NCI-H82 treated with DMSO at 0.1 percent for 48 hours (cell line): ENCODE data around the gene MROH2A.

Source experiments
- DNase-seq: peaks from one replicate; lab custom pipeline; 2025; ENCODE audit not compliant: unreplicated experiment; lab: John Stamatoyannopoulos, UW

The MROH2A gene

DNA sequence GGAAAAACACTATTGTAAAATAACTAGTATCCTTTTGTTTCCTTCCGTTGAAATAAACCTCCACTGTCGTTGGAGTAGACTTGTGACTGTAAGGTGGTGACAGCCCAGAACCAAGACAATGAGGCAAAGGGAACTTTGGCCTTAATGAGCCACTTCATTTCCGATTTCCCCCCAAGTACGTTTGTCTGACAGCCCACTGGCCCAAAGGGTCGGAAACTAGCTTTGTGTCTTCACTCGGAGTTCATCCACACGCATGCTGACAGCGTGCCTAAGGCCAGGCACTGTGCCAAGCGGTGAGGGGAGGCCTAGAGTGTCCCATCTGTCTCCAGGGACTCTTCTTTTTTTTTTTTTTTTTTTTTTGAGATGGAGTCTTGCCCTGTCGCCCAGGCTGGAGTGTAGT lies 55.2 kb downstream of the MROH2A start:
- peak; percentile 10 for DNase-seq

DNA sequence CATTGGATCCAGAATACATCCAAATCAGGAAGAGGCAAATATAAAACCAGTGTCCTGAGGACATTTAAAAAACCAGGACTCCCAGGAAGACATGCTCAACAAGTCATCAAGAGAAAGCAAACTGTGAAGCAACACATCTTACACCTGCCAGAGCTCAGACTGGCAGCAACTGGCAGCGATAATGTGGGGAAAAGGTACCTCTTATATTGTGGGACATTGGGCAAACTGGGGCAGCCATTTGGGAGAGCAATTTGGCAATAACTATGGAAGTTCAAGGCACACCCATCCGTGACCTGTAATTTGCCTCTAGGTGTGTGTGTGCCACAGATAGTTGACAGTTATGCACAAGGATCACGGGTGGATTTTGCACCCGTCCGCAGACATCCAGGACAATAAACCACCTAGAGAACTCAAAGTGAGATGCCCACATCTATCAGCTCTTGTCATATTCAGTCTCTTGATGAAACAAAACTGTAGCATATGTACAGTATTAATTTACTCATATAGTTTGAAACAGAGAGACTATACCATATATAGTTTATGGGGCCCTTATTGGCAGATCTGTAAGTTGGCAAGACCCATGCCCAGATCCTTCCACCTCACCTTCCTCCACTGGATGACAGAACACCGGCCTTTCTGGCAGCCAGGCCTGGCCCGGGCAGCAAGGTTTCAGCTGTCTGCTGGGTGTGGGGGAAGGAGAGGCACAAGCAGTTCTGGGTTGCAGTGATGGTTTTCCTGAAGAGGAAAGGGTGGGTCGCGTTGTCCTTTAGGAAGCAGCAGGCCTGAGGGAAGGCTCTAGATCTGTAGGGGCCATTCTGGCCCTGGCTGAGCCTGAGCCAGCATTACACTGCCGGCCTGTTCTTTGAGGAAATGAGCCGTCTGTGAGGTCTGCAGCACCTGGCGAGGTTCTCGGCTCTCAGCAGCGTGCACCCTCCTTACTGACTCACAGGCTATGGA lies 57.4 kb downstream of the MROH2A start:
- DNase-seq, result no peak

DNA sequence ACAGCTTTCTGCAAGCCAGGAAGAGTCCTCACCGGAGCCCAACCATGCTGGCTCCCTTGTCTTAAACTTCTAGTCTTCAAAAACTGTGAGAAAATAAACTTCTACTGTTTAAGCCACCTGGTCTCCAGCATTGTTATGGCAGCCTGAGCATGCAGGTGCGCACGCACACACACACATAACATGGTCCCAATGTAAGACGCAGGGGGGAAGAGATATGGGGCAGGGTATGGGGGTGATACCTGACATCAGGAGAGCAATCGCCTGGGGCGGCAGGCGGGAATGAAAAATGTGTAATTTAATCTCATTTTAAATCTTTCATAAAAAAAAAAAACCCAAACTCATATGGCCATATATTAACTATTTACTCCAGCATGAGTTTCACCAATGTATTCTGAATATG lies 58.2 kb downstream of the MROH2A start:
- DNase-seq, result no peak

DNA sequence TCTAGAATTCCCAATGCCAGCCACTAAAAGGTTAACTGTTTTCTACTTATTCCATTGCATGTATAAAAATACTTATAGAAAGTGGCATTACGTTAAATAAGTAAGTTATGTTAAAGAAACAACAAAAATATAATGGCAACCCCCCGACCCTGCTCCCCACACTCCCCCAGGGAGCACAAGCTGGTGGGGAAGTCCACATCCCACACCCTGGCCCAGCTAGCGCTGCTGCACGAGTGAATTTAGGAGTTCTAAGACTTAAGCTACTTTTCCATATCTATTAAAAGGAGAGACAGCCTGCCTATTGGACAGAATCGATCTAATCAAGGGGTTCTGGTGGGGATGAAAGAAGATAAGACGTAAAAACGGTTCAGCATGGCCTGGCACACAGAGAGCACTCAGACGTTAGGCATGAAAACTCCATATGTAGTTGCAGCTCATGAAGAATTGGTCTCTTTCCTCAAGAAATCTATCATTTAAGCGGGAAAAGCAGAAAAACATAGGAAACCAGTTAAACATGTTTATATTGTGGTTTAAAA lies 59.6 kb downstream of the MROH2A start:
- DNase-seq, result no peak

DNA sequence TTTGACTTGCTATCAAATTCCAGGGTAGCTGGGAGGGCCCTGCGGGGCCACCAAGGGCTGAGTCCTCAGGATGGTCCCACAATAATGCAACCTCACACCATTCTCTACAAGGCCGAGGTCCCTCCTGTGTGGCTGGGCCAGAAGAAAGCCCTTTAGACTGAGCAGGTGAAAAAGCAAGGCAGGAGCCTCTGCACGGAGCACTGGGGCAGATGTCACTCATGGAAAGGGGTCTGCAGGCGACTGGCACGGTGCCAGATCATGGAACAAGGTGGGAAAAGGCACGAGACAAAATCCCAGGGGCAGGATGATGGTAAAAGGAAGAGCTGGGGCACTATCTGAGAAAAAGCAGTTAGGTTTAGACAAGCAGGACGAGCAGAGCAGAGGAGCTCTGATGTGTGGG lies 60.1 kb downstream of the MROH2A start:
- no peak for DNase-seq

GRCh38 chr2:233838726-233839446 lies 60.8 kb downstream of the MROH2A start:
- DNase-seq, result no peak

DNA sequence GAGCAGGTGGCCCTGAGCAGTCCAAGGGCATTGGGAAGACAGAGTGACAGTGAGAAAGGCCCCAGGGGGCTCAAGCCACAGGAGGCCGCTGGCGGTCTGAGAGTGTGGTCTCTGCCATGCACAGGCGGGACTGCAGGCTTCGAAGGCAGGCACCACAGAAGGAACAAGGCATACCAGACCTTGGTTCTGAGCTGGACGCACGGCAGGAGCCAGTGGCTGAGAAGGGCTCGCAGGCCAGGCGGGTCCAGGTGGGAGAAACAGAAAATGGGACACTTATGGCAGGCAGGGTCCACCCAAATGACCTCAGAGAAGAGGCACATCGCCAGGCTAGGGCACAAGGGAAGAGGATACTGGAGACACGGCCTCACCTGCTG lies 61.3 kb downstream of the MROH2A start:
- DNase-seq, result no peak

- DNase-seq, result no peak
These were observed 62.4 kb downstream of the MROH2A start for GRCh38 chr2:233840520-233840919.

DNA sequence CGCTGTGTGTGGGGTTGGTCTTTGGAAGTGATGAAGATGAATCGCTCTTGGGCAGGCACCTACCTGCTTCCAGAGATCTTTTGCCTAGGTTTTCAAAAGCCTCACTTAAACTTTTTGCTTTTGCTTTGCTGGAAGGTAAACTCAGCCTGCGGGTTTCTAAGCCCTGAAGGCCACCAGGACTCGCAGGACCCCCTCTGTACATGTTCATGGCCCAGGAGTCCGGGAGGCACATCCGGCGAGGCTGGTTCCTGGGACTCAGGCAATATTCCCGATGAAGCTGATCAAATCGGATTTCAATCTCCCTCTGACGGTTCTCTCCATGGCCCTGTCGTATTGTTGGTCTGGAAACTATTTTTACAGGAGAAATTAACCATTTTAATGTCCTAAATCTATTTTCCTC lies 63.1 kb downstream of the MROH2A start:
- no peak for DNase-seq

DNA sequence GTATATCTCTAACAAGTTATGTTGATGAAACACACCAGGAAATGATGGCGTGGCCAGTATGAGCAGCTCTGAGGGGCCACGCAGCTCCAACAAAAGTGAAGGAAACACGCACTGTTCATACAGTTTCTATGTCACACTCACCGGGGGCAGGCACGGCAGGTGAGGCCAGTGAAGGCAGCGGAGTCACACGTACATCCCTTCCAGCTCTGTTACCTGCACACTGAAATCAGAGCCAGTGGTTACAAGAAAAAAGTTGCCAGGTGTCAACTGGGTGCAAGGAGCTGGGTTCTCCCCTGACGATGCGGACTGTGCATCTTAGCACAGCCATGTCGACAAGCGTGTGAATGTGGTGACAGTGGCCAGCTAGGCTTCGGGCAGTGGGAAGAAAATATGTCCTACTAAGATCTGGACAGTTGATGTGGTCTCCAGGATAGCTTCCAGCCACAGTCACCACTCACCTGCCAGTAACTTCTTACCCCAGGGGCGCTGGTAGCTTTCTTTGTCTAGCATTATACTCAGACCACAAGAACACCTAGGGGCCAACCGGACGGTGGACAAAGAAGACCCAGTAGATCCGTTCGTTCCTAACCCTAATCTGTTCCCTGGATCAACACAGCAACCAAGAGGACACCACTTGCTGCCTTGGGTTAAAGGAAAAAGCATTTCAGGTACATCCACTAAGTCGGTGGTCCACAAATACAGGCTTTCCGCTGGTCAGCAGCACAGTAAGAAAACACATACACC lies 66.1 kb downstream of the MROH2A start:
- no peak for DNase-seq

DNA sequence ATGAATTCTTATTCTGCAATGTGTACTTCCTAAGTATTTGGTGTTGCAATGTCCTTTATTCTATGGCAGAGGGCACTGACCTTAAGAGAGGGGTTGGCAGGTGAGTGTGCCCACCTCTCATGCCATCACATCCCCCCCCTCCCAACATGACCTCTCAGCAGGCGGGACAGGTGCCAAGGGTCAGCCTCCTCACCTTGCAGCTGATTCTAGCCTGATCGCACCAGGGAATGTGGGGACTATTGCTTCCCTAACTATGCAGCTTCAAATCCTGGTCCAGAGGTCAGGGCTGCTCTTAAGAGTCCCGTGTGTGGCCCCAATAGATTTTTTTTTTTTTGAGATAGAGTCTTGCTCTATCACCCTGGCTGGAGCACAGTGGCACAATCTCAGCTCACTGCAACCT lies 66.7 kb downstream of the MROH2A start:
- DNase-seq, result no peak

DNA sequence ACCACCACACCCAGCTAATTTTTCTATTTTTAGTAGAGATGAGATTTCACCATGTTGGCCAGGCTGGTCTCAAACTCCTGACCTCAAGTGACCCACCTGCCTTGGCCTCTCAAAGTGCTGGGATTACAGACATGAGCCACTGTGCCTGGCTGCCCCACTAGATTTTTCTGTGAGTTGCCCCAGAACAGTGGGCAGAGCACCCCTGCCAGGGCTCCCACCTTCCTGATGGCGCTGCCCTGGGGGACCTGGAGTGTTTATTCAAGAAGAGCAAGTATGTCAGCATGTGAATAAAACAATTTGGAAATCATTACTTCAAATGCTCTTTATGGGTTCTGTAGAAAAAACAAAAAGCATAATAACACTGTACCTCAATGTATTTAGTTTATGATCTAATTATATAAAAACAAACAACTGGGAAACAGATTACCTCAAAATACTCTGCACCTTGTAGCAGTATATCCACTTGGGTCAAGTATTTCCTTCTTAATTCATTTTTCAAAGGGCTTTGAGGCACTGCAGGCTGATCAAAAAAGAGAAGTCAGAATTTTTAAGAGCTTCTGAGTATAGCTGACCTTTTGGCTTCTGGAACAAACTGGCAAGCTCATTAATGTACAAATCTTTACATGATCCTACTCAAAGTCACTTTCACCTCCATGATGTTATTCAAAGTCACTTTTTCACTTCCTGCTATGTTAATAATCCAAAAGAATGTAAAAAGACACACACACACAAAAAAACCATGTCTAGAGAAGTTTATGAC lies 67.4 kb downstream of the MROH2A start:
- no peak for DNase-seq

DNA sequence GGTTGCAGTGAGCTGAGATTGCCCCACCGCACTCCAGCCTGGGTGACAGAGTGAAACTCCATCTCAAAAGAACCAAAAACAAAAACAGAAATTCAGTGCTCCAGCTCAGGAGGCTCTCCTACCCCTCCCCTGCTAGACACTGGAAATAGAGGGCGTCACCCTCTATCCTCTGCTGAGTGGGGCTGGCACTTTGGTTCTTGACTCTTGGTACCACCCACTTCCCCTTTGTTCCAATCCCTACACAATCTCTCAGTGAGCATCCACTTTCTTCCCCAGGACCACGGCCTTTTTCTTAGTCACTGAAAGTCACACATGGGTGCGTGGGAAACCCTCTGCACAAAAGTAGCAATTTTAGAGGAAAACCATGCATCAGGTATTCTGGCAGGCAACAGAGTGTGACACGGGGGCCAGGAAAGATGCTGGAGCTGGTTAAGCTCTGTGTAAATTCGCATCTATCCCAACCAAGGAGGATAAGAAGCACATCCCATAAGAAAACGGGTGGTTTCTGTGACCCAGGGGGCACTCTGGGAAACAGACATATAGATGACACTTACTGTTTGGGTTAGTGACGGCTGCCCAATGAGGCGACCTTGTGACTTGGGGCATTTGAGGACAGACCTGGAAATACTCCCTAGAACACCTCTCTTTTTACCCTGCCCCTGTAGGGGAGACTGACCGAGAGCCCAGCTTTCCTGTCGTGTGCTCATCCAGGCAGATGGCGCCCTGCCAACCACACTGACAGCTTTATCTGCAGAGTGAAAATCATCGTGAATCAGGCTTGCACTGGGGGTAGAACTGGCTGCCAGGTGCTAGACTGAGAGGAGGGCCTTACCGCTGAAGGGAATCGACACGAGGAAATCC lies 68.5 kb downstream of the MROH2A start:
- no peak for DNase-seq

DNA sequence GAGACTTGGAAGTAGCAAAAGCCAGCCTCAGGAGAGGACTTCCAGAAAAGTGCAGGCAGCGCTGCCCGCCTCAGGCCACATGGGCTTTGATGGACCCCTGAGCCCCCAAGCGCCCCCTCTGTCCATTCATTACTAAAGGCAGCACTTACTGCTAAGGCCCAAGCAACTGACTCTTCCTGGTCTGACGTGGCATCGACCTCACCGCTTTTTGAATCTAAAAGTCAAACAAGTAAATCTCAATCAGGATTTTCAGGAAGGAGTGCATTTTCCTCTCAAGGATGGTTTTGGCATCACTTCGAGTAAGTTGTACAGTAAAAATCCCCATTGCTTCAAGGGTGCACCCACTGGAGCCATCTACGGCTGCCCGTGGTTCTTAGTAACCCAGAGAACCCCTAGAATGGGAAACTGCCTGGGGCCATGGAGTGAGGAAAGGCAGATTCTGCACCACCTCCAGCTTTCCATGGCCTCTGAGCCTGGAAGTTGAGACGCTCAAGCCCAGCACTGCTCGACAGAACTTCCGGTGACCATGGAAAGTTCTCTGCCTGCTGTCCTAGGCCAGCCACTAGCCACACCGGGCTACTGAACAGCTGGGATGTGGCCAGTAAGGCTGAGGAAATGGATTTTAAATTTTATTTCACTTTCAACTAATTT lies 69.2 kb downstream of the MROH2A start:
- DNase-seq, result no peak

DNA sequence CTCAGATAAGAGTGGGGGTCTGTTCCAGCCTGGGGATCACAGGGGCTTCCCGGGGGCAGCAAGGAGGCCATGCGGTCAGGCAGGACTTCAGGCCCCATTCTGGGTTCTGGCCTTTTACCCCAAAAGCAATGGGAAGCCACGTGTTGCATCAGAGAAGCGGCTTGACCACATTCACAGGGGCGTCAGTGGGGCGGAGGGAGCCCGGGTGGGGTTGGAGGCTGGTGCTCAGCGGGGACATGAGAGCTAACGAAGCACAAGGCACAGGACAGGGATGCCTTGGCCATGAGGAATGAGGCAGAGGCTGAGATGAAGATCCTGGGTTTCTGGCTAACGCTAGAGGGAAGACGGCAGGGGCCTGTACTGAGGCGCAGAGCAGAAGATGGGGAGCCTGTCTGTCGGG lies 70.1 kb downstream of the MROH2A start:
- no peak for DNase-seq

GRCh38 chr2:233849607-233850271 lies 71.6 kb downstream of the MROH2A start:
- no peak for DNase-seq

- DNase-seq, result no peak
These were observed 72.6 kb downstream of the MROH2A start for GRCh38 chr2:233850745-233851144.

- no peak for DNase-seq
These were observed 73.0 kb downstream of the MROH2A start for GRCh38 chr2:233851169-233851568.

DNA sequence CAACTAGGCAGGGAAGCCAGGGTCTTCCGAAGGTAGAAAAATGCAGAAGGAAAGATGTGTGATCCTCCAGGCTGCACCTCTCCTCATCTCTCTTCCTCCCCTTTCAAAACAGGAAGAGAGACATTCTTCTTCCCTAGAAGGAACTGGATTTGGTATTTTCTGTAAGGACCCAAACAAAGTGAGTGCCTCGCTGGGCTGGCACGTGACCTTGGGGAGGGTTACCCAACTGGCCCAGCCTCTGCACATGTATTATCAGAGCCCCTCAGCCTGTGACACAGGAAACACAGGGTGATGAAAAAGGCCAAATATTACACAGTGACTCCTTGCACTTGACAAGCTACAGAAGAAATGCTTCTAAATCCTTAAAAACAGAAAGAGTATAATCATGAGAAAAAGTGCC lies 73.9 kb downstream of the MROH2A start:
- DNase-seq, result no peak
